ENCODE measurements around the gene OTC. TPM values are rescaled to one million over a fixed set of nuclear protein-coding genes. Genes with fewer than 3 reads are reported as not detected.

Gene OTC
- total RNA-seq, 1 donor from 2014 or later, result not detected

DNA sequence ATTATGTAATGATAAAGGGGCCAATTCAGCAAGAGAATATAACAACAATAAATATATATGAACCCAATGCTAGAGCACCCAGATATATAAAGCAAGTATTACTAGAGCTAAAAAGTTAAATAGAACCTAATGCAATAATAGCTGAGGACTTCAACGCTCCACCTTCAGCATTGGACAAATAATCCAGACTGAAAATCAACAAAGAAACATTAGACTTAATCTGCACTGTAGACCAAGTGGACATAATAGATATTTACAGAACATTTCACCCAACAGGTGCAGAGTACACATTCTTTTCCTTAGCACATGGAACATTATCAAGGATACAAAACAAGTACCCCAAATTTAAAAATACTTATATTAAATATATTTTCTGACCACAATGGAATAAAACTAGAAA, 24.3 kb downstream of the OTC start:
- FAIRE-seq (no peak), DNase-seq (ENCODE audit: low read depth) (no peak)
- Mint-ChIP-seq H3K9me3 (ENCODE audit: unreplicated experiment) (no peaks in the 10 kb centered on the region), H3K4me1 (ENCODE audit: low read depth, unreplicated experiment) (no peaks in the 10 kb centered on the region), H3K36me3 (ENCODE audit: low read depth, unreplicated experiment) (no peaks in the 10 kb centered on the region), H3K4me3 (ENCODE audit: unreplicated experiment) (no peak overlapping the region), H3K27ac (ENCODE audit: unreplicated experiment) (no peak overlapping the region), H3K27me3 (ENCODE audit: low read depth, unreplicated experiment) (no peaks in the 10 kb centered on the region)
- Histone ChIP-seq H3K4me1 (ENCODE audit: insufficient read depth, low read length) (no peaks in the 10 kb centered on the region), H3K9me3 (ENCODE audit: insufficient read depth, low read depth, low read length) (no peaks in the 10 kb centered on the region), H3K79me2 (ENCODE audit: insufficient read depth, low read length) (no peaks in the 10 kb centered on the region), H4K20me1 (ENCODE audit: insufficient read depth, low read length) (no peaks in the 10 kb centered on the region), H2AFZ (ENCODE audit: low read depth, low read length) (no peak overlapping the region), H3K4me3 (ENCODE audit: insufficient read depth, low read depth, low read length) (no peak overlapping the region), H3K9ac (ENCODE audit: low read length) (no peak overlapping the region), H3K36me3 (ENCODE audit: insufficient read depth, low read length) (no peaks in the 10 kb centered on the region), H3K27ac (ENCODE audit: low read depth, low read length) (no peak overlapping the region), H3K27me3 (ENCODE audit: insufficient read depth, low read length) (no peaks in the 10 kb centered on the region), H3K4me2 (ENCODE audit: low read length) (no peak overlapping the region)
- no peak for TF ChIP-seq EZH2 (IDR thresholded peaks at IDR 0.05; ENCODE audit: insufficient read depth, low read length)

DNA sequence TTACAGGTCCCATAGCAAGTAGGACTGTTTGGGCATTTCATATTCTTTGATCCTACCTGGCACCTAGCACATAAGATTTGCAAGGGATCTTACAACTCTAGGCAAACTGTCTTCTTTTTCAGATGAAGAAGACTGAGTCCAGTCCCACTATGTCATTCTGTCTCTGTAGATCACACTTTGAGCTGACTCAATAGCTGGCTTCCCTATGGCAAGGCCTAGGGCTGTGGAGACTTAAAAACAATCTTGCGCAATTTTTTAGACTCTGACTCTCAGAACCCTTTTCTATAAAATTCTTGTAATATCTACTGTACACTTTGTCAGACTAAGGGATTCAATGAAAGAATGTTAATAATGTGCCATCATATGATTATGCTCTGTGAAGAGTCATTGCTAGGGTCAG, 26.7 kb downstream of the OTC start:
- Mint-ChIP-seq H3K4me1 (ENCODE audit: low read depth, unreplicated experiment) (no peaks in the 10 kb centered on the region), H3K36me3 (ENCODE audit: low read depth, unreplicated experiment) (no peaks in the 10 kb centered on the region), H3K27me3 (ENCODE audit: low read depth, unreplicated experiment) (no peaks in the 10 kb centered on the region), H3K9me3 (ENCODE audit: unreplicated experiment) (no peaks in the 10 kb centered on the region), H3K4me3 (ENCODE audit: unreplicated experiment) (no peak overlapping the region), H3K27ac (ENCODE audit: unreplicated experiment) (no peak overlapping the region)
- H3K27ac ChIP-seq (ENCODE audit: low read depth, low read length), result no peak overlapping the region
- no peaks in the 10 kb centered on the region for H3K4me1 ChIP-seq (ENCODE audit: insufficient read depth, low read length)
- DNase-seq (ENCODE audit: low read depth) (no peak), FAIRE-seq (no peak)
- no peak overlapping the region for H3K4me2 ChIP-seq (ENCODE audit: low read length)
- H3K79me2 ChIP-seq (ENCODE audit: insufficient read depth, low read length), result no peaks in the 10 kb centered on the region
- H3K9ac ChIP-seq (ENCODE audit: low read length), result no peak overlapping the region
- no peaks in the 10 kb centered on the region for H3K9me3 ChIP-seq (ENCODE audit: insufficient read depth, low read depth, low read length)
- no peak overlapping the region for H2AFZ ChIP-seq (ENCODE audit: low read depth, low read length)
- H3K36me3 ChIP-seq (ENCODE audit: insufficient read depth, low read length), result no peaks in the 10 kb centered on the region
- no peaks in the 10 kb centered on the region for H3K27me3 ChIP-seq (ENCODE audit: insufficient read depth, low read length)
- H4K20me1 ChIP-seq (ENCODE audit: insufficient read depth, low read length), result no peaks in the 10 kb centered on the region
- TF ChIP-seq EZH2 (IDR thresholded peaks at IDR 0.05; ENCODE audit: insufficient read depth, low read length), result no peak
- TF ChIP-seq, protein P1, sequence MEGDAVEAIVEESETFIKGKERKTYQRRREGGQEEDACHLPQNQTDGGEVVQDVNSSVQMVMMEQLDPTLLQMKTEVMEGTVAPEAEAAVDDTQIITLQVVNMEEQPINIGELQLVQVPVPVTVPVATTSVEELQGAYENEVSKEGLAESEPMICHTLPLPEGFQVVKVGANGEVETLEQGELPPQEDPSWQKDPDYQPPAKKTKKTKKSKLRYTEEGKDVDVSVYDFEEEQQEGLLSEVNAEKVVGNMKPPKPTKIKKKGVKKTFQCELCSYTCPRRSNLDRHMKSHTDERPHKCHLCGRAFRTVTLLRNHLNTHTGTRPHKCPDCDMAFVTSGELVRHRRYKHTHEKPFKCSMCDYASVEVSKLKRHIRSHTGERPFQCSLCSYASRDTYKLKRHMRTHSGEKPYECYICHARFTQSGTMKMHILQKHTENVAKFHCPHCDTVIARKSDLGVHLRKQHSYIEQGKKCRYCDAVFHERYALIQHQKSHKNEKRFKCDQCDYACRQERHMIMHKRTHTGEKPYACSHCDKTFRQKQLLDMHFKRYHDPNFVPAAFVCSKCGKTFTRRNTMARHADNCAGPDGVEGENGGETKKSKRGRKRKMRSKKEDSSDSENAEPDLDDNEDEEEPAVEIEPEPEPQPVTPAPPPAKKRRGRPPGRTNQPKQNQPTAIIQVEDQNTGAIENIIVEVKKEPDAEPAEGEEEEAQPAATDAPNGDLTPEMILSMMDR (IDR thresholded peaks at IDR 0.05; ENCODE audit: insufficient read depth, low read depth, low read length), result no peak
- no peak overlapping the region for H3K4me3 ChIP-seq (ENCODE audit: insufficient read depth, low read depth, low read length)

DNA sequence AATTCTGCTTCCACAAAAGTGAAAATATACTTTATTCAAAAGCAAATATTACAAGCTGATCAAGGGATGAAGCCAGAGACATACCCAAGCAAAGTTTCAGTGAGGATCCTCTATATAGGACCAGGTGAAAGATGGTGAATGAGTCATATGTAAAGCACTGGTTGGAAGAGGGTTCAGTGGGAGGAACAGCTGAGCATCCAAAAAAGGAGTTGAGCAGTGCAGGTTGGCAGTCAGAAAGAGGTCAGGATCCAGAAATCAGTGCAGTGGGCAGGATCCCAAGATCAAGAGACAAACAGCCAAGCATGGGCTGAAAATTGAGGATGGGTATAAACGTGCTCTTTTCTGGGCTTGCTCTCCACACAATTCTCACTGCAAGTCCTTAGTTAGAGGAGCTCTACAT, 30.3 kb downstream of the OTC start:
- Mint-ChIP-seq H3K4me3 (ENCODE audit: unreplicated experiment) (no peak overlapping the region), H3K36me3 (ENCODE audit: low read depth, unreplicated experiment) (no peaks in the 10 kb centered on the region), H3K27me3 (ENCODE audit: low read depth, unreplicated experiment) (no peaks in the 10 kb centered on the region), H3K4me1 (ENCODE audit: low read depth, unreplicated experiment) (no peaks in the 10 kb centered on the region), H3K27ac (ENCODE audit: unreplicated experiment) (no peak overlapping the region), H3K9me3 (ENCODE audit: unreplicated experiment) (no peaks in the 10 kb centered on the region)
- Histone ChIP-seq H3K4me3 (ENCODE audit: insufficient read depth, low read depth, low read length) (no peak overlapping the region), H3K27me3 (ENCODE audit: insufficient read depth, low read length) (no peaks in the 10 kb centered on the region), H3K4me1 (ENCODE audit: insufficient read depth, low read length) (no peaks in the 10 kb centered on the region), H3K9ac (ENCODE audit: low read length) (no peak overlapping the region), H3K36me3 (ENCODE audit: insufficient read depth, low read length) (no peaks in the 10 kb centered on the region), H2AFZ (ENCODE audit: low read depth, low read length) (no peak overlapping the region), H3K9me3 (ENCODE audit: insufficient read depth, low read depth, low read length) (no peaks in the 10 kb centered on the region), H4K20me1 (ENCODE audit: insufficient read depth, low read length) (no peaks in the 10 kb centered on the region), H3K79me2 (ENCODE audit: insufficient read depth, low read length) (no peaks in the 10 kb centered on the region), H3K27ac (ENCODE audit: low read depth, low read length) (no peak overlapping the region), H3K4me2 (ENCODE audit: low read length) (no peak overlapping the region)
- FAIRE-seq (peak; percentile 41), DNase-seq (ENCODE audit: low read depth) (no peak)
- TF ChIP-seq EZH2 (IDR thresholded peaks at IDR 0.05; ENCODE audit: insufficient read depth, low read length), result no peak
- TF ChIP-seq, protein P1 (IDR thresholded peaks at IDR 0.05; ENCODE audit: insufficient read depth, low read depth, low read length), result no peak
